Activated CD8-positive, alpha-beta memory T cell treated with anti-CD3 and anti-CD28 coated beads for 24 hours (primary cell): Measurements from ENCODE around the gene EBF3.

Experiments used
- DNase-seq: peaks from one replicate; pipeline ENCODE4 v3.0.0-alpha.2; 2020

The EBF3 gene

DNA sequence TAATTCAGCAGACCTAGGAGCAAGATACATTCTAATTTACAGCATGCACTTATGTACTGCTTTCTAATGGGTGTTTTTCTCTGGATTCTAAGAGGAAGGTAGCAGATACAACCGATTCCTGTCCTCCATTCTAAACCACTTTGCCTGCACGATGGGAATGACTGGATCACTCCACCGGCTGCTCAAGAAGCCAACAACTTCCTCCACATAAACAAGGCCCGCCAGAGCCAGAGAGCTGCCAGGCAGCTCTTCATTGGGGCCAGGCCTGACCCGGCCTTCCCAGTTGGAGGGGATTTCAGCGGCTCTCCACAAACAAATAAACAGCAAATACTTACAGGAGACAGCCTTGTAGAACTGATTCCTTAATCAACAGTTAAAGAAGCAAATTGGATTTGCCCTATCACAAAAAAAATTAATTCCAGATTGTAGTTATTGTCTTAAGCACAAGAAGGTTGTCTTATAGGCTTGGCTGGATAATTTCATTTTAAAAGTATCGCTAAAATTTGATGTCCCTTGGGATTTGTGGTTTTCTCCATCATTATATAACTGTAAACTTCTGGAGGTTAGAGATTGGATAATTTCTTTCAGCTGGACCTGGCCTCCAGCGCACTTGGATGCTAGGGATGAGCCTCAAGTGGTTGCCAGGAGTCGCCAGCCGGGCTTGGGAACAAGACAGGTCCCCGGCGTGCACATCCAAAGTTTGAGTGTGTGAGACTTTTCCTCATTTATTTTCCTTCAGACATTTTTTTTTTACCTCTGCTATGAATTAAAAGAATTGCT lies 20.9 kb downstream of the EBF3 start:
- no peak for DNase-seq

DNA sequence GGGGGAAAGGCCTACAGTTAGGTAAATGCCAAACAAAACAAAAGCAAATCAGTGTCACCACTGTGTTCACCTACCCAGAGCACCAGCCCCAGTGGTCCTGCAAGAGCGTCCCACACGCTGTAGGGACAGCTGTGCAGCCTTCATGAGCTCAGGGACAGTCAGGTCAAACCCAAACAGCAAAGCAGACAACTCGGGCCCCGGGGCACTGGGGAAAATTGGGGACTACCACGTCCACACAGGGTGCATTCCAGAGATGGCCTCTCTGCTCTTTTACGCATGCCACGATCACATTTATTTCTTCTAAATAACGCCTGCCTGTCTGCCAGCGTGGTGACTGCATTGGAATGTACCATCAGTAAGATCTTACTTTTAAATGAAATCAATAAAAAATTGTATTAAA lies 21.7 kb downstream of the EBF3 start:
- no peak for DNase-seq

DNA sequence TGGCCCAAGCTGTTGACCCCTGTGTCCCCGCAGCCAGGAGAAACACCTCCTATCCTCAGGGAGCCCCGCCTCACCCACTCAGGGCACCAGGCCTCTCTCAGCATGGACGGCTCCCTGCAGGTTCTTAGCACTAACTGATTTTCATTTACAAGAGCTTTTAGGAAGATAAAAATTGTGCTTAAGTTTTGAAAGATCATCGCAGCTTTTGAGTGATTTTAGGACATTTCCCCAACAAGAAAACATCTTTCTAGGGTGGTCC lies 22.1 kb downstream of the EBF3 start:
- no peak for DNase-seq

DNA sequence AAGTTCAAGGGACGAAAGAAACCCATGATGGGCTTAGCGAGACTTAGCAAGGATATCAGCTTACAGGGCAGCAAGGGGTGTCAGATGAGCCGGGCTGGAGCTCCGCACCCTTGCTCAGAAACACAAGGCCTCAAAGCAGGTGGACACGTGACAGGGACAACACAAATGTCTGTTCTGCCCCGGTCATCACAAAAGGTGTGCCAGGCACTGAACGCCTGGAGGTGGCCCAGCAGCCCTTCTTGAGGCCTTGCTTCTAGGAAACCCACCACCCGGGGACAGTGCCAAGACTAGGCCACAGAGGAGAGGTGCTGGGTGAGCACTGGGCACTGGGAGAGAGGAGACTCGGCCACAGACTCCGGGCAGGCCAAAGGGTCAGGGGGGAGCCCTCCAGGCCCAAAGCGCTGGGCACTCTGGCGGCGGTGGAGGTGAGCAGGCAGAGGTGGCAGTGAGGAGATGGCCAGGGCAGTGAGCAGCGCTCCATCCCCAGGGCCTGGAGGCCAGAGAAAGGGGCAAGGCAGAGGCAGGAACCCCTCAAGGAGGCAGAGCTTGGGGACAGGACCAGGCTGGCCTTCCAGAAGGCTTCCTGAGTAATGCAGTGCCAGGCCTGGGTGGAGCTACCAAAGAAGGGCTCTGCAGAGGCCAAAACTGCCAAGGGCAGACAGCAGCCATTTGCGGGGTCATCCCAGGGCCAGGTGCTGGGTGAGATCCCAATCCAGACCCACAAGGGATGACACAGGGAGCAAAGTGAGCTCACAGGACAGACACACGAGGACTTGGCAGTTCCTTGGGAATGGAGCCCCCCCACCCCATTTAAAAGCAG lies 22.7 kb downstream of the EBF3 start:
- DNase-seq = no peak

DNA sequence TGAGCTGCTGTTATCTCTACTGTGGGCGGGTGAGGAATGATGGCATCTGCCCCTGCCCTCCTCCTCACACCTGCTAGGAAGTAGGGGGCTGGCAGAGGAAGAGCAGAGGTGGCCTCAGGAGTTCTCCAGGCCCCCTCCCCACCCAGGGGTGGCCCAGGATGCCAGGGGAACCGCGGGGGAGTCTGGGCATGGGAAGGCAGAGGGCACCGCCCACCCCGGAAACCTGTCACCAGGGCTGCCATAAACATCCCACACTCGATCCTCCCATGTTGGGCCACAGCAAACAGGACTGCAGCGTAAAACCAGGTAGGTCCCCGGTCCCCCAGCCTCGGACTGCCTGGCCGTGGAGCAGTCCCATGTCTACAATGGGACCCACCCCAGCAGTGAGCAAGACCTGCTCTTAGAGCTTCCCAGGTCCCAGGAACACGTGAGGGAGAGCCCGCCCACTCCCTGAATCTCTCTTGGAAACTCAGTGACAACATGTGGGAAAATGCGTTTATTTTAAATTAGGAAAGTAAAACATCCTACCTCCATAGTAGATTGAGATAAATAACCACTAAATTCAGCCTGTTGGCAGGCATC lies 23.4 kb downstream of the EBF3 start:
- no peak for DNase-seq

DNA sequence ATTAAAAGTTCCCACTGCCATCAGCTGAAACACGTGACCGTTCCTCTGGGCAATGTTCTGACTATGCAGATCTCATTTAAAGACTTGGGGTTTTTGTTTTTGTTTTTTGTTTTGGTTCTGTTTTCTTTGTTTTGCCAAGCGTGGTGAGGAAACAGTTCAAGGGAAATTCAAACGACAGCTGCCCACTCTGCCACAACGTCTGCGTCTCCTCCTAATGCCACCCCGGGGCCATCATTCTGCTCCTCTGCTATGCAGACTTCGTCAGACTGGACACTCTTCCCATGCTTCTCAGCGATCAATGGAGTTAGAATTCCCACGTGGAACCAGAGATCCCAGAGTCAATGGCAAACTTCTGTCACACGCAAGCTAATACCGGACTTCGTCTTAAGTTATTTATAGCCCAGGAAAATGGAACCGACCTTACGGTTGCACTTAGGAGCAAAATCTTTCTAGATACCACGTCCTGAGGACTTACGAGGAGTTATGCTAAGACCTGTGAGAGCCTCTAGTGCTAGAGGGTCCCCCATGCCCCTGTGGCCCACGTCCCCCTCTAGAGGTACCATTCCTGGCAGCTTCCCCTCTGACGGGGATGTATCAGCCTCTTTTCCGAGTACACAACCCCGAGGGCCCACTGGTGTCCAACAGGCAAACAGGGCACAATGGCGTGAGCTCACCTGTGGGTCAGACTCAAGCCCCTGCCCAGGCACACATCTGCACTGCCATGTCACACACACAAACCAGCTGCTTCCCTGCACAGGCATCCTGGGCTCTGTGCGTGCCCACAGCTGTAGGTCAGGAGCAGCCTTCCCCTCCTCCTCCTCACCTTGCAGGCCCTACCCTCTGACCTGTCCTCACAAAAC lies 24.4 kb downstream of the EBF3 start:
- no peak for DNase-seq

DNA sequence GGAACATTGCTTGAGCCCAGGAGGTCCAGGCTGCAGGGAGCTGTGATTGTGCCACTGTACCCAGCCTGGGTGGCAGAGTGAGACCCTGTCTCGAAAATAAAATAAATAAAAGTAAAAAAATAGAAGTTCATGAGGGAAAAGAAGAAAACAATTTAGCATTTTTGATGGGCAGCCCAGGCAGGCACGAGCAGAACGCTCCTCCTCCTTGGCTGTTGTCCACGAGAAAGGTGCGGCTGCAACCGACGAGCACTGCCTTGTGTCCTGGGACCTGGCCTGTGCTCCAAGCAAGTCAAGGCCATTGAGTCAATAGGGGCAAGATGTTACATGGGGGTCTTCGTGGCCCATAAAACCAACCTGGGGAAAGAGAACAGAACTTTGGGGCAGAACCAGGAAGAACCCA lies 25.6 kb downstream of the EBF3 start:
- DNase-seq = no peak

DNA sequence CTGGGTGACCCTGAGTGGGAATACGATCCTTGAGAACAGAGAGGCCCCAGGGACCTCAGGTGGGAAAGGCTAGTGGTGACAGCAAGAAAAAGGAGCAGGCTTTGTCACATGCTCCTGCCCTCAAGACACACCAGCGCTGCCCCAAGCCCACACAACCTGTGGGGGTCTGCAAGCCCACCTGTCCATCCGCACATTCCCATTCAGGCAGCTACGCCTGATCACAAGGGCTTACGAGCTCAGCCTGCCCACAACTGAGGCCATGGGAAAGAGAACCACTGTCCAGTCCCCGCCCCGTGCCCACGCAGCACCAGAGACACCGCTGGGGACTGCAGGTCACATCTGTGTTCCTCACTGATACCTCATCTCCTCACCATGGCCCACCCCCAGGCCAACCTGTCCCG lies 26.7 kb downstream of the EBF3 start:
- DNase-seq = no peak

DNA sequence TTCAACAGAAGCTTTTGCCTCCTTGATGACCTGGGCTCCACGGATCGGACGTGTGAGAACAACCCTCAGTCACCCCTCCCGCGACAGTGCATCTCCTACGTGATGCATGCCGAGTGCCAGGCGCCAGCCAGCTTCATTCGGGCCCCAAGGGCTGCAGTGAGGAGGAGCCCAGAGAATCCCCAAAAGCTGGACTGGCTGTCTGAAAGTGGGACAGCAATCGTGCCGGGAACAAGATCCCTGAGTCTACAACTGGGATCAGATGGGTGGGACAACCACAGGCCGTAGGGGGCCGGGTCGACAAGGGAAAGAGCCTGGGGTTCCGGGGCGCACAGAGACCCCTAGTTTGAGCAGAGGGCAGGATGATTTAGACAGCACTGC lies 27.2 kb downstream of the EBF3 start:
- DNase-seq = no peak

DNA sequence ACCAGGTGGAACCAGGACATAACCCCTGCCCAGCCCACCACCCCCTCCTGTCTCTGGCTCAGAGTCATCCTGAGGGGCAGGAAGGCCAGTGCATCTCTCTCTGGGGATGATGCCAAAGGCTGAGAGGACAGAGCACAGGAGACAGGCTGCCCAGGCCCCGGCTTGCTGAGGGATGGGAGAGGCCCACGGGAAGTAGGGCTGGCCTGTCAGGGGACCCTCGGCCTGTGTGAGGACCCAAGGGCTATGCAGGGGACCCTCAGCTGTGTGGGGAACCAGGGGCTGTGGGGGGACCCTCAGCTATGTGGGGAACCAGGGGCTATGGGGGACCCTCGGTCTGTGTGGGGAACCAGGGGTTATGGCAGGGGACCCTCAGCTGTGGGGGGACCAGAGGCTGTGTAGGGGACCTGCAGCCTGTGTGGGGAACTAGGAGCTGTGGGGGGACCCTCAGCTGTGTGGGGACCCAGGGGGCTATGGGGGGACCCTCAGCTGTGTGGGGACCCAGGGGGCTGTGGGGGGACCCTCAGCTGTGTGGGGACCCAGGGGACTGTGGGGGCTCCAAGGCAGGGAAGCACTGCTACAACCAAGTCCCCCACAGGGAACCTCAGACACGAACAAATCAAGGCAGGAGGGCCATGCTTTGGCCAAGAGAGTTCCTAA lies 27.7 kb downstream of the EBF3 start:
- DNase-seq = no peak

DNA sequence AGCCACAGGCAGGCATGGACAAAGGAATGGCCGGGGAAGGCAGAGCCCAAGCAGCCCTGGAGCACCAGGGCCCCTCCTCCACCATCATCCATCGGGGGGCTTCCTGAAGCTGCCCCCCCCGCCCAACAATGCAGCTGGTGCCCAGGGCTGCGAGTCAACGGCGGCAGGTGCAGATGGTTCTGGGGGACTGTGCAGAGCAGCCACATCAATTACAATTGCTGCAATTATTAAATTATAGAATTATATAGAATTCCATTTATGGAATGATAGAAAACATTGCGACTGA lies 28.3 kb downstream of the EBF3 start:
- DNase-seq = no peak

DNA sequence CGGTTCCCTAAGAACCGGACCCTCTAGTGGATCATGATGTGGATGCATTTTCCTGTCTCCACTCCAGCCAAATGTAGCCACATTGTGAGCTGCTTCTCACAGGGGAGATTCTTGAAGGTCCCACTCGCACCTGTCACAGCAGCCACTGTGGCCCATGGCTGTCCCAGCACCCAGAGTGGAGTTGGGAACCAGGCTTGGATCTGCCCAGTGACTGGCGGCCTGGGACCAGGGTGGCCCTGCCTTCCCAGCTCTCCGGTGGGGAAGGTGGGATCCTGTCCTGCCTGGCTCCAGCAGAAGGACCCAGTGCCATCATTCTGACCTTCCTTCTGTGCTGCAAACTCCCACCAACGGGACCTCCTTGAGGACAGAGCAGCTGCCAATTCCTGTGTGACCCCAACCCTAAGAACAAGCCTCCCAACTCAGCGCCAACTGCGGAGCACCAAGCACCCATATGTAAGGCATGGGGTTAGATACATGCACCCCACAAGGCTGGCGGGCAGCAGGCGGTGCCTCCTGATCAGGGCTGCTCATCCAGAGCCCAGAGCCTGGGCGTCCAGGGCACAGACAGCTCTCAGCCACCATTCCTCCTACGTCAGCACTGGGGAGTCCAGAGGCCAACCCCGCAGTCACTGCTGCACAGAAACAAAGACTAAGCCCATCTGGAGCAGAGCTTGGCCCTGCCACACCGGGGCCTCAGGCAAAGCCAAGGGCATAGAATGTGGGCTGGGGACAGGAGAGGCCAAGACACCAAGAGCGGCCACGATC lies 28.8 kb downstream of the EBF3 start:
- no peak for DNase-seq

DNA sequence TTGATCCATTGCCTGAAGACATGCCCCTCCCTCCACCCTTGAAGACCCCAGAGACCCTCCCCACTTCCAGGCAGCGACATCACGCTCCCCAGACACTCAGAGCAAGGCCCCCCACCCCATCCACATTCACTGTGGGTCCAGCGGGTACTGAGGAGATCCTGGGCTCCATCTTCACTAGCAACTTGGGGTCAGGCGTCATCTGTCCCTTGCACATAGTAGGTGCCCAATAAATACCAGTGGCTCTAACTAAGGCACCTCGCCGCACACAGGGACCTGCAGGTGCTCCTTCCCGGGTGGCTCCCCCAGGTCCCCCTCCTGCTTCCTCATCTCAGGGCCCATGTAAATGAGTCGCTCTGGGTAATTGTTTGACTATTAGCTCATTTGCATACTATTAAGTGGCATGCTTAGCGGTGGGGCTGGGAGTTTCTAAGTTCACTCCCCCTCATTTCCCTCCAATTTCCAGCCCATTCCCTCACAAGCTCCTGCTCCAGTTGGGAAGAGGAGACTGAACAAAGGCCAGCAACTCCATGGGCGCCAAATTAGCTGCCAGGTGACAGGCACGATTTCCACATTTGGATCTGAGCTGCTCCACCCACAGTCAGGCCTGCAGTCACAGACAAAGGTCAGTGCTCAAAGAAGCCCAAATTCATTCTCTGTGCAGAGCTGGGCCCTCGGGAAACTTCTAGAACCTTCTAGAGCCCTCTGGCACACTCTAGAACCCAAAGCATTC lies 29.7 kb downstream of the EBF3 start:
- DNase-seq = no peak

DNA sequence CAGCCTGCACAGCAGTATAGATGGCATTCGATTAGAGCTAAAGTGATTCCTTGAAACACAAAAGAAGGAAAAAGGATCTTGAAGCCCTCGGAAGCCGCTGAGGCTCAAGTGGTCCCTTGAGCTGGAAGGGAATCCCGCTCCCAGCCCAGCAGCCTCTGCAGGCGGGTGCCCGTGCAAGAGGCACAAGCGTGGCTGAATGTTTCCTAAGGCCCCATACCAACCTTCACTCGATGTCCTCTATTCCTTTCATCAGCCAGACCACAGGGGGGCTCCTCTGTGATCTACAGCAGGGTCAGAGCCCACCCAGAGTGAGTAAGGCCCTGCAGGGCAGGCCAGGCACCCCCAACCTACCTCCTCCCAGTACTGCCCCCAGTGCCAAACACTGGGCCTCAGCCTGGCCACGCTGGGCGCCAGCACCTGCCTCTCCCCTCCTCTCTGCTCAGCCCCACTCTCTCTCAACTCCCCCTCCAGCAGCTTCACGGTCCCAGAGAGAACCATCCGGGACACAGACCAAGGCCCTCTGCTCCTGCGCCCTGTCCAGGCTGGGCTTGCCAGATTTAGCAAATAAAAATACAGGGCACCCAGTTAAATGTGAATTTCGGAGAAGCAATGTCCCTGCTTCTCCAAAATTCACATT lies 30.5 kb downstream of the EBF3 start:
- DNase-seq = no peak

DNA sequence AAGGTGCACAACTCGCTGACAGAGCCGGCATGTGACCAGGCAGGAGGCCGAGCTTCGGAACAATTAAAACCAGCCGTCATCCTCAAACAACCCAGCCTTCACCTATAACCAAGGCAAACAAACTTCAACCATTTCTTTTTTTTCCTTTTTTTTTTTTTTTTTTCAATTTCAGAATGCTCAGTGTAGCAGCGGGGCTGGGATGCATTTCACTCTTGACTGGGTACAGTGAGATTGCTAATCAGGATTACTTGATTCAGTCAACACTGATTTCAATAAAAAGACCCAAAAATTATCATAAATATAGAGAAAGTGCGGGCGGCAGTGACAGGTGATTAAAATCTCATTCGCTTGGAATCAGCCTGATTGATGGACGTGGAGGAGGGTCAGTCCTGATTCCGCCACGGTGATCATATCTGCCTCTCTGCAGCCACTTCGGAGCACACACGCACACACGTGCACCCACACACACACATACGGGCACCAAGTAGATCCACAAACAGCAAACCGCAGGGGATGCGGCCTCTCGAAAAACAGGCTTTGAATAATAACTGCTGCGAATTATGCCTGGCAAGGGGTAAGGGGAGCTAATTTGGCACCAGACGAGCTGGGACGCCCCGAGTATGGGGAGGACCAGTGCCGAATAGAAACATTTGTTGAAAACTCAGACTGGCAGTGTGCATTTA lies 31.2 kb downstream of the EBF3 start:
- DNase-seq = no peak

DNA sequence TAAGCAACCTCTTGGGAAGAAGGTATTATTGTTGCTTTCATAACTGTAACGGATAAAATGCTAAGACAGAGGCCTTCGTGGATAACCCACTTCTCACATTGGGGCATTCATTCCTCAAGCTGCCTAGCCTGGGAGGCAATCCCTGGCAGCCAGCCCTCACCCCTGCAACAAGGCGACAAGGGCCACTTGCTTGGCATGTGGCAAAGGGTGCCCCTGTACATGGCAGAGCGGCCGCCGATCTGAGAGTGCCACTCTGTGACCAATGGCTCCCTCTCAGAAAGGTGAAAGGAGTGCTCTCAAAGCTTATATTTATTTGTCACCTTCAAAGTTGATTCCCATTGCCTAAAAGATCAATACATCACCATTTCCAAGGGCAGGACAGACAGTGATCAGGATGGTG lies 31.9 kb downstream of the EBF3 start:
- DNase-seq = no peak

DNA sequence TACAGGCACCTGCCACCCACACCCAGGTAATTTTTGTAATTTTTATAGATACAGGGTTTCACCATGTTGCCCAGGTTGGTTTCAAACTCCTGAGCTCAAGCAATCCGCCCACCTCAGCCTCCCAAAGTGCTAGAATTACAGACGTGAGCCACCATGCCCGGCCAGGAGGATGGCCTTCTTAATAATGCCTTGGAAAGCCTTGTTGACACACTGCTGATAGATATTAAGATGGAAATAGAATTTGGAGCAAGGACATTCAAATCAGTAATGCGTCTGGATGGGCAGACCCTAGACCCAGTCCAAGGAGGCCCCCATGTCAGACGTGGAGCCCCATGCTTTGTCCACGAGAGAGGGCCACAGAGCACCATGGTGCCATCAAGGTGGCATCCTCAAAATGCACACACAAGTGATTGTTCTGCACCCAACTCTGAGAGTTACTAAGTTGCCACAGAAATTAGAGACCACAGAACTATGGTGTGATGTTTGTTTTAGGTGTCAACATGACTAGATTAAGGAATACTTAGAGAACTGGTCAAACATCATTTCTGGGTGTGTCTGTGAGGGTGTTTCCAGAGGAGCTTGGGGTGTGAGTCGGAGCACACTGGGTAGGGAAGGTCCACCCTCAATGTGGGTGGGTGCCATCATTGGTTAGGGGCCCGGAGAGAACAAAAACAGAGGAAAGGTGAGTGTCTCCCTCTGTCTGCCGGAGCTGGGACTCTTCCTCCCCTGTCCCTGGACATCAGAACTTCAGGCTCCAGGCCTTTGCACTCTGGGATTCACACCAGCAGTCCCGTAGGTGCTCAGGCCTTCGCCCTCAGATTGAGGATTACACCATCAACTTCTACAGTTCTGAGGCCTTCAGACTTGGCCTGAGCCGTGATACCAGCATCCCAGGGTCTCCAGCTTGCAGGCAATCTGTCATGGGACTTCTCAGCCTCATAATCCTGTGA lies 34.5 kb downstream of the EBF3 start:
- no peak for DNase-seq

DNA sequence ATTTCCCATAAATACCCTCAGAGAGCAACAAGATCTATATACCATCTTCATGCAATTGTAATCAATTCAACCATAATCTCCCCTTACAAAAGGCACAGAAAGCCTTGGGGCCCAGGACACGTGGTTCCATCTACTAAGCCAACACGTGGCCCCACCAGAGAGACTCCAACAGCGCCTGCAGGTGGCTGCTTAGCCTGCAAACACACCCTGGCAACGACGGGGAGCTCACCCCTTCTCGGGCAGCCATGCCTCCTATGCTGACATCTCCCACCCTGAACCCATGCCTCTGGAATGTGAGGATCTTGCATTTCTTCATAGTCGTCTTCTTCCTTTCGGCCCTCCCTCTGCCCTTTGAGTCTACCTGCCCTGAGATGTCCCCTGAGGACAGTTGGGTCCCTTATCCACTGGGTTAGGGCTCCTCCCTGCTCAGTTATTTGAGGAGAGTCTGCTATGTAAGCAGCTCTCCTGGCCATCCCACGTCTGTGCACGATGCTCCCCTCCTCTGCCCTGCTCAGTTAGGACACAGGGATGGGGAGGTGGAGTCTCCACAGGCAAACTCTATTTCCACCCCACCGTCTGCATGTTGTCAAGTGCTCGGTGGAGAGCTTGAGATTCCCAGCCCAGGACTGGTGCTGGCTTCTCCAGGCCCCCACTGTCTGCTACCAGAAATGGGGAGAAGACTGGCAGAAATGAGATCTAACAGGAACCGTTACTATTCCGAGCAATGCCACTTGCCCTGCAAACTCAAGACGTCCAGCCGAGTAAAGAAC lies 36.5 kb downstream of the EBF3 start:
- DNase-seq = no peak
